Coronary artery (tissue), 2 donors: ENCODE measurements around the gene GDPD4.

ENCODE experiments used
- DNase-seq: peaks from one replicate; pipeline ENCODE4 v3.0.0-alpha.2; 2017; ENCODE audit warnings: low spot score
- H3K27ac ChIP-seq, 2 donors: fragments of 200-600 bp; sonication (generic); one replicate each; pipeline ENCODE4 v1.5.1; 2016 to 2019
- H3K4me3 ChIP-seq: fragments of 200-600 bp; sonication (generic); 2 replicates; pipeline ENCODE4 v1.5.1; 2016; ENCODE audit warnings: mild to moderate bottlenecking, moderate library complexity
- TF ChIP-seq, protein P1 (sequence below): fragments of 200-600 bp; sonication (generic); IDR thresholded peaks from one replicate; pipeline ENCODE4 v1.5.1; 2019; ENCODE audit warnings: antibody characterized with exemption

The GDPD4 gene

DNA sequence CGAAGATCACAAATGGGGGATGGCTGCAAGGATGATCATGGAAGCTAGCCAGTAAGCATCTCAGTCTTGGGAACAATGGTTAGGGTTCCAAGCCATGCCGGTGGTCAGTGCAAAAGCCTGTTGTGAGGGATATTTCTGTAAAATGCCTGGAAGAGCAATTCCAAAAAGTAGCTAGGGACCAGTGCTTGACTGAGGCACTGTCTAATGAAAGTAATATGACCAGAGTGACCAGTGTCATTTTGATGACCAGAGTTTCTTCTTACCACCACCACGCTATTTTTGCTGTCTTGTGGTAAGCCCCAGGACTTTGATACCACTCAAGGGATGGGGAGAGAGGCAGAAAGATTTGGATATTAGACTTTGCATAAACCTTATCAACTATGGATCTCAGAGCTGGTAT lies 18.4 kb downstream of the GDPD4 start:
- H3K27ac ChIP-seq = no peak overlapping the region
- DNase-seq = no peak
- TF ChIP-seq, protein P1, sequence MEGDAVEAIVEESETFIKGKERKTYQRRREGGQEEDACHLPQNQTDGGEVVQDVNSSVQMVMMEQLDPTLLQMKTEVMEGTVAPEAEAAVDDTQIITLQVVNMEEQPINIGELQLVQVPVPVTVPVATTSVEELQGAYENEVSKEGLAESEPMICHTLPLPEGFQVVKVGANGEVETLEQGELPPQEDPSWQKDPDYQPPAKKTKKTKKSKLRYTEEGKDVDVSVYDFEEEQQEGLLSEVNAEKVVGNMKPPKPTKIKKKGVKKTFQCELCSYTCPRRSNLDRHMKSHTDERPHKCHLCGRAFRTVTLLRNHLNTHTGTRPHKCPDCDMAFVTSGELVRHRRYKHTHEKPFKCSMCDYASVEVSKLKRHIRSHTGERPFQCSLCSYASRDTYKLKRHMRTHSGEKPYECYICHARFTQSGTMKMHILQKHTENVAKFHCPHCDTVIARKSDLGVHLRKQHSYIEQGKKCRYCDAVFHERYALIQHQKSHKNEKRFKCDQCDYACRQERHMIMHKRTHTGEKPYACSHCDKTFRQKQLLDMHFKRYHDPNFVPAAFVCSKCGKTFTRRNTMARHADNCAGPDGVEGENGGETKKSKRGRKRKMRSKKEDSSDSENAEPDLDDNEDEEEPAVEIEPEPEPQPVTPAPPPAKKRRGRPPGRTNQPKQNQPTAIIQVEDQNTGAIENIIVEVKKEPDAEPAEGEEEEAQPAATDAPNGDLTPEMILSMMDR = no peak
- no peak overlapping the region for H3K4me3 ChIP-seq

GRCh38 chr11:77278595-77279506 lies 22.6 kb downstream of the GDPD4 start:
- no peak overlapping the region for H3K4me3 ChIP-seq
- no peak for DNase-seq
- no peak overlapping the region for H3K27ac ChIP-seq
- TF ChIP-seq, protein P1 = no peak

GRCh38 chr11:77276271-77276670 lies 25.2 kb downstream of the GDPD4 start:
- Histone ChIP-seq H3K27ac (no peak overlapping the region), H3K4me3 (no peak overlapping the region)
- TF ChIP-seq, protein P1 = no peak
- DNase-seq = no peak

DNA sequence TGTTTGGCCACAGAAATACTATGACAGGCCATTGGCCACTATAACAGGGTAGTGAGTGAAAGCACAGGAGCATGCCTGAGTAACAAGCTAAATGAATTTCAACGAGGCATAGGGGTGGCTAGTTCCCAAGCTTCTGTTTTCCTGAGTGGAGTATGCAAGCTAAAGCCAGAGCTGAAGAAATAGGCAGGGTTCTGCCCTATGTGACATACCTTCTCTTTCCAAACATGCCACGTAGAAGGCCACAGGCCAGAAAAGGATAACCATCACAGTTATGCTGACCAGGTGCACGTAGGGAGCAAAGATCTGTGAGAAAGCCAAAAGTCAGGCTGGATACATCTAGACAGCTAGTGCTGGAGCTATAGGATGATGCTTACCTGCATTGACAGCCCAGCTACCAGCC lies 30.6 kb downstream of the GDPD4 start:
- Histone ChIP-seq H3K27ac (no peak overlapping the region), H3K4me3 (no peak overlapping the region)
- DNase-seq = no peak
- TF ChIP-seq, protein P1 = no peak

- TF ChIP-seq, protein P1 = no peak
- DNase-seq = no peak
- H3K27ac ChIP-seq = no peak overlapping the region
- no peak overlapping the region for H3K4me3 ChIP-seq
These were observed 31.9 kb downstream of the GDPD4 start for GRCh38 chr11:77269484-77270123.

DNA sequence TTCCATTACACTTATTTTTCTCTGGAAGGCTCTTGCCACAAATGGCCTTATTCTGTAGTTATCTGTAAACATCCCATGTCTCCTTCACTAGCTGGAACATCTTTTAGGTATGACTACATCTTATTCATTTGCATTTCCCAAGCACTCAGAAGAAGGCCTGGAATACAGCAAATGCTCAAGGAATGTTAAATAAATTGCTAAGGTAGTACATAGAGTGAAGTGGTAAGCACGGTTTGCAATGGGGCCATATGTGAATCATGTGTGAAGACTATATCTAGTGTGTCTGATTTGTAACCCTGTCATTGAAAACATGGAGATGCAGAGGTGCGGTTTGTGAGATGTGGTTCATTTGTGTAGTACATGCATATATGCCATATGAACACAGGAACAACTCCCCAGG lies 33.5 kb downstream of the GDPD4 start:
- H3K4me3 ChIP-seq = no peak overlapping the region
- no peak for DNase-seq
- no peak overlapping the region for H3K27ac ChIP-seq
- TF ChIP-seq, protein P1 = no peak
